SJSA1 (cell line): ENCODE data around the gene ABHD11. TPM values are rescaled to one million over a fixed set of nuclear protein-coding genes. Genes with fewer than 3 reads are reported as not detected.

ENCODE experiments used
- DNase-seq, 2 experiments: peaks; one replicate each; pipeline ENCODE4 v3.0.0-alpha.2; 2015 to 2020; ENCODE audit warnings: low spot score in 2 of 2, low read depth in 1 of 2
- H3K27ac ChIP-seq: fragments of 250-450 bp; sonication (Bioruptor Pico); 2 replicates; pipeline ENCODE4 v1.5.1; 2020; ENCODE audit warnings: mild to moderate bottlenecking, moderate library complexity
- H3K27me3 ChIP-seq: fragments of 250-450 bp; sonication (Bioruptor Pico); replicated peaks from 2 replicates; pipeline ENCODE4 v1.5.1; 2020; ENCODE audit warnings: mild to moderate bottlenecking, moderate library complexity
- H3K36me3 ChIP-seq: fragments of 250-450 bp; sonication (Bioruptor Pico); 2 replicates; pipeline ENCODE4 v1.5.1; 2020; ENCODE audit warnings: mild to moderate bottlenecking
- H3K4me1 ChIP-seq: fragments of 250-450 bp; sonication (Bioruptor Pico); replicated peaks from 2 replicates; pipeline ENCODE4 v1.6.1; 2021; ENCODE audit warnings: mild to moderate bottlenecking
- H3K4me3 ChIP-seq: fragments of 250-450 bp; sonication (Bioruptor Pico); 2 replicates; pipeline ENCODE4 v1.5.1; 2020; ENCODE audit warnings: mild to moderate bottlenecking
- H3K9me3 ChIP-seq: fragments of 250-450 bp; sonication (Bioruptor Pico); replicated peaks from 2 replicates; pipeline ENCODE4 v1.5.1; 2020; ENCODE audit warnings: mild to moderate bottlenecking
- total RNA-seq: library from RNA; depleted of rRNA; stranded (reverse); fragments of >200 nt; shearing (Covaris generic); gene quantifications from 2 replicates; pipeline ENCODE4 v1.2.3, GENCODE V29; 2014; rRNA removed

Gene ABHD11
- total RNA-seq, 1 experiment from 2014 or later, result 25.8 TPM

- H3K36me3 ChIP-seq, result peaks cover 84% of the 10 kb centered on the region
Observed at GRCh38 chr7:73696372-73696771, 42.2 kb downstream of the ABHD11 start.

GRCh38 chr7:73690646-73691045 lies 48.0 kb downstream of the ABHD11 start:
- peaks cover 74% of the 10 kb centered on the region for H3K36me3 ChIP-seq
- no peaks in the 10 kb centered on the region for H3K4me1 ChIP-seq
- H3K9me3 ChIP-seq, result no peaks in the 10 kb centered on the region
- no peaks in the 10 kb centered on the region for H3K27me3 ChIP-seq
- no peak overlapping the region for H3K27ac ChIP-seq
- no peak for DNase-seq
- no peak overlapping the region for H3K4me3 ChIP-seq

More at GRCh38 chr7:73696372-73696771, 42.2 kb downstream of the ABHD11 start:
- Histone ChIP-seq H3K27me3 (no peaks in the 10 kb centered on the region), H3K4me1 (no peaks in the 10 kb centered on the region), H3K9me3 (no peaks in the 10 kb centered on the region), H3K4me3 (no peak overlapping the region), H3K27ac (no peak overlapping the region)
- no peak for DNase-seq

GRCh38 chr7:73688288-73688687 lies 50.3 kb downstream of the ABHD11 start:
- no peak for DNase-seq
- no peak overlapping the region for H3K4me3 ChIP-seq
- no peaks in the 10 kb centered on the region for H3K9me3 ChIP-seq
- H3K27me3 ChIP-seq, result no peaks in the 10 kb centered on the region
- H3K4me1 ChIP-seq, result no peaks in the 10 kb centered on the region; the same call in 1 of the 2 replicates
- peaks cover 56% of the 10 kb centered on the region for H3K36me3 ChIP-seq
- H3K27ac ChIP-seq, result no peak overlapping the region

Other genes starting within 250 kb of the ABHD11 start
- gene BAZ1B, start 216.5 kb downstream of the ABHD11 start, total RNA-seq, result 78.9 and 86.5 TPM in 2 replicates
- gene BCL7B, start 181.1 kb downstream of the ABHD11 start, total RNA-seq, result 20.5 and 75.2 TPM in 2 replicates
- gene TBL2, start 160.2 kb downstream of the ABHD11 start, total RNA-seq, result 63.8 and 67.2 TPM in 2 replicates
- gene MLXIPL, start 114.3 kb downstream of the ABHD11 start, total RNA-seq, result not detected in 2 replicates
- gene VPS37D, start 71.0 kb downstream of the ABHD11 start, total RNA-seq, result 1.0 and 1.8 TPM in 2 replicates
- gene DNAJC30, start 55.3 kb downstream of the ABHD11 start, total RNA-seq, result 1.3 TPM in 2 replicates
- 42.2 and 45.5 TPM in 2 replicates for gene BUD23, start 55.2 kb downstream of the ABHD11 start, total RNA-seq
- gene STX1A, start 19.1 kb downstream of the ABHD11 start, total RNA-seq, result 8.8 and 10.1 TPM in 2 replicates
- not detected in 2 replicates for gene CLDN3, start 31.5 kb upstream of the ABHD11 start, total RNA-seq
- gene CLDN4, start 92.2 kb upstream of the ABHD11 start, total RNA-seq, result 0.16 TPM in 1 of 2 replicates, not detected in the other
- gene METTL27, start 103.7 kb upstream of the ABHD11 start, total RNA-seq, result 0.91 and 2.9 TPM in 2 replicates
- gene TMEM270, start 122.4 kb upstream of the ABHD11 start, total RNA-seq, result not detected in 2 replicates